Measurements from ENCODE around the gene RNF115. TPM values are rescaled to one million over a fixed set of nuclear protein-coding genes. Genes with fewer than 3 reads are reported as not detected.

Gene RNF115
- total and polyA plus RNA-seq, 2 of the 8 experiments (the other 6 are each of a cell fraction or from before 2014, with no cell fraction given): 4.7 to 10.8 TPM

DNA sequence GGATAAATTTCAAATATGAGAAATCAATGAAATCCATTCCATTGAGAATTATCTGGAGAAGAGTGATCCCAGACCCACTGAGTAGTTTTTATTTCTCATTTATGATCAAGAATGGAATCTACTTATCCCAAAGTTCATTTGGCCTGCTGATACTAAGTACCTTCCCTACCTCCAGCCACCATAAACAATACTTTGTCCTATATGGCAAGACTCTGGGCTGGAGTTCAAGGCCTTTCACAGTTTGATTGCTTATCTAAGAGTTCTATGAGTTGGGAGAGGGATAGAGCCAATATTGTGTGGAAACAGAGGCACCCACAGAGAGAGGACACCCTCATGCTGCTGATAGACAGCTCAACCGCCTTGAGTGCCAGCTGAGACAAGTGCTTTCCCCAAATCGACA lies 121.8 kb downstream of the RNF115 start (continued):
- TF ChIP-seq TAF7 (optimal IDR thresholded peaks at IDR 0.05; ENCODE audit: borderline replicate concordance, low read depth, low read length) (no peak), PHF8 (conservative IDR thresholded peaks at IDR 0.05; ENCODE audit: low read depth, low read length) (no peak), TCF12 (IDR thresholded peaks at IDR 0.05; ENCODE audit: low read depth, low read length) (no peak), JUN (IDR thresholded peaks at IDR 0.05; ENCODE audit: low read depth, low read length) (no peak), SP1 (IDR thresholded peaks at IDR 0.05; ENCODE audit: low read depth, low read length) (no peak), CEBPB (IDR thresholded peaks at IDR 0.05; ENCODE audit: low read depth, low read length) (no peak), BCL11A (IDR thresholded peaks at IDR 0.05; ENCODE audit: low read depth in 2 of 2, low read length in 2 of 2) (no peak)
- TF ChIP-seq, protein P1, sequence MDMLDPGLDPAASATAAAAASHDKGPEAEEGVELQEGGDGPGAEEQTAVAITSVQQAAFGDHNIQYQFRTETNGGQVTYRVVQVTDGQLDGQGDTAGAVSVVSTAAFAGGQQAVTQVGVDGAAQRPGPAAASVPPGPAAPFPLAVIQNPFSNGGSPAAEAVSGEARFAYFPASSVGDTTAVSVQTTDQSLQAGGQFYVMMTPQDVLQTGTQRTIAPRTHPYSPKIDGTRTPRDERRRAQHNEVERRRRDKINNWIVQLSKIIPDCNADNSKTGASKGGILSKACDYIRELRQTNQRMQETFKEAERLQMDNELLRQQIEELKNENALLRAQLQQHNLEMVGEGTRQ (IDR thresholded peaks at IDR 0.05; ENCODE audit: low read length): no peak

Data from H1 (cell line).